Mesenteric fat pad (tissue), 1 donor: ENCODE results near the gene CRYBA2. TPM values are rescaled to one million over a fixed set of nuclear protein-coding genes. Genes with fewer than 3 reads are reported as not detected.

Experiments
- DNase-seq: peaks from one replicate; pipeline ENCODE4 v3.0.0-alpha.2; 2020; ENCODE audit warnings: low spot score
- total RNA-seq: library from RNA; stranded (reverse); fragmentation: NEBNext Ultra II Directional; extraction: Animal tissue kit (Norgen Biotek cat#: 25700); gene quantifications from one replicate; pipeline ENCODE4 v1.2.1, GENCODE V29; 2021
- donor health status: DM: yes; HTN: yes; CAD: no.

CRYBA2 gene
- total RNA-seq, 1 donor from 2014 or later = not detected

DNA sequence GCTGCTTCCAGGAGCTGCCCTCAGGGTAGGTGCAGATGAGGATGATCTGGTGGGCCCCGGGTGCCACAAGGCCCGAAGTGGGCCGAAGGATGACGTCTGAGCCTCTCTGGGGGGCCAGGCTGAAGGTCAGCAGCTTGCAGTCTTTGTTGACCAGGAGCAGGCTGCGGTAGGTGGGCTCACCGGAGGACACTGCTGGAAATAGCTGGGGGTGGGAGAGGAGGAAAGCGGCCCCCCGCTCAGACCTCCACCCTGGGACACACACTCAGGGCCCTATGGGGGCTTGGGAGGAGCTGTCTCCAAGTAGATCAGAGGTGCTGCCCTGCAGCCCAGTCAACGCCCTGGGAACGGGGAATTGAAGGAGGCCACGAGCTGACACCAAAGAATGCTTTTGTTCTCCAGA is 30.8 kb upstream of the CRYBA2 start:
- DNase-seq = no peak

DNA sequence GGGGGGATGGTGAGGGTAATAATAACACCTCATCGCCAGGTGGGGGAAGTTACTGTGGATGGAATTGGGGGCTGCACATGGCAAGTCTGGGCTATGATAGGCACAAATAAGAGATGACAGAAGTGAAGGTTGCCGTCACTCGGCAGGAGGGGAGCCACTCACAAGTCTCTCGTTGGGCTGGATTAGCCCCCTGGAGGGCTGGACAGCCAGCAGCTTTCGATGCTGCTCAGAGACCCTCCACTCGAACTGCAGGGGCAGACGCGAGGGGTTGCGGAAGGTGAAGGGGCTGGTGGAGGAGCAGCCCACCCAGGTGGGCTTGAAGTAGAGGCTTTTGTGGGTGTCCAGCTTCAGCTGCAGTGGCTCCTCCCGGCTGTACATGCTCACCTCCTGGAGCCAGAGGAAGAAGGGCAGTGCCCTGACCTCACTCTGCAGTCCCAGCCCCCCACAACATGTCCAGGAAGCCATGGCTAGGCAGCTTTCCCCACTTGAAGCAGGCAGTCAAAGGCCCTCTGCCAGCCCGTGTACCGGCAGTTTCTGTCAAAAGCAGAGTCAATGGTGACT is 29.9 kb upstream of the CRYBA2 start:
- DNase-seq = no peak

DNA sequence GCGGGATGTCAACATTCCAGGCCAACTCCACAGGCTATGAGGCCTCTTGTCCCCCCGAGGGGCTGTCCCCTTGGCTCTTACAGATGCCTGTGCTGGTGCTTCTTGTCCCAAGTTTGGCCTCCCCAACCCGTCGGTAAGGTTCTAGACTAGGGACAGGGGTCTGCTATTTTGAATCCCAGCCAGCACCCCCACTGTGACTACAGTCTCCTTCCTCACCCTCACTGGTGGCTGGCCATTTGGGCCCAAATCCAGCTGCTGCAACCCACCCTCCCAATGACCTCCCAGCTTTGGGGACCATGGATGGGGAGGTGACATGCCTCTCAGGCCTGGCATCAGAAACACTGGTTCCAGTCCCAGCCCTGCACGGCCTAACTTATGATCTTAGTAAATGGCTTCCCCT is 29.4 kb upstream of the CRYBA2 start:
- no peak for DNase-seq

DNA sequence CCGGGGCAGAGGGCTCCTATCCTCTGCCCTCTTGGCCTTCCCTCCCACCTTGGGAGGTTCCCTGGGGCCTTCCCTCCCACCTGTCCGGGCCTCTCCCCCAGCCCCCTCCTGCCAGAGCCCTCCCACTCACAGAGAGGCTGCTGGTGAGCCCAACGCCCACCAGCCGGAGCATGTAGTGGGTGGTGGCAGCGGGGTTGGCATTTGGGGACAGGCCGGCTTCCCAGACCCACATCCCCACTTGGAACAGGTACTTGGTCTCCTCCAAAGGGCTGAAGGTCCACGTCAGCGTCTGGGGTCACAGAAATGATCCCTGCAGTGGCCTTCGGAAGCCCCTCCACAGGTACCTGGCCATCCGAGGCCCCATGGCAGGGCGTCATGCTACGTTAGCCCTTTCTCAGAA is 28.8 kb upstream of the CRYBA2 start:
- DNase-seq = no peak

DNA sequence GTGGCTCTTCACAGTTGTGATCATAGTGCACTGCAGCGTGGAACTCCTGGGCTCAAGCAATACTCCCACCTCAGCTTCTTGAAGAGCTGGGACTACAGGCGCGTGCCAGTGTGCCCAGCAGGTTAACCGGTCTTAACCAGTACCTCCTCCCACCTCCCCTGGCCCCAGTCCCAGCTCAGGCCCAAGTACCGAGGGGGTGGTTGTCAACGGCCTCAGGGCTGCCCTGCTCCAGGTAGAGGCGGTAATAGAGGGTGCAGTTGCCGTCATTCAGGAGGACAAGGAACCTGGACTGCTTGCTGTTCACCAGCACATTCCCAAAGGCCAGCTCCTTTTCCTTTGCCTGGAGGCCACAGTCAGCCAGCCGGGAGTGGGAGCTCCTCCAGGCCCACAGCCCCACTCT is 28.4 kb upstream of the CRYBA2 start:
- DNase-seq = no peak

DNA sequence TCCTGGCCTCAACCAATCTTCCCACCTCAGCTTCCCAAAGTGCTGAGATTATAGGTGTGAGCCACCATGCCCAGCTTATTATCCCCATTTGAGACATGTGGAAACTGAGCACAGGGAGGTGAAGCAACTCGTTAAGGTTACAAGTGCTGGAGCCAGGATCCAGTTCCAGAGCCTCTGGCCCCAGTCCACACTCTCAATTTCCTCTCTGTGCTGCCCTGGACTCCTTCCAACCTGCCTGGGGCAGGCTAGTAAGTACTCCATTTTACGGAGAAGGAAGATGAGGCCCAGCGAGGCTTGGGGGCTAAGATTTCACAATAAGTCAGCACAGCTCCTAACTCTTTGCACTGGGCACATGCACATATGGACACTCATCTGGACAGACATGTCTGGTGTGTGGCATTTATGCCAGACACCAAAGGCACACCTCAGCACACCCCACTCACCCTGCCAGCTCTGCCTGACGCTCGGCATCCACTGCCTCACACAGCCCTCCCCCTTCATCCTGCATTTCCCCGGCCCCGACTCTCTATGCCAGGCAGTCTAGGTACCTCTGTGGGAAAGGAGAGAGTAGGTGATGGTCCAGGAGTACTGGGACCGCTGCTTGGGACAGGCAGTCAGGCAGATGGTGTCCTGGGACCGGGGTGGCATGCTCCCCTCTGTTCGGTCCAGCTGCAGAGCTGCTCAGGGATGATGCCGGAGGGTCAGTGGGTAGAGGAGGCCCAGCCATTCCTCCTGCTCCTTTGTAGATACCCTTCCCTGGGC is 27.6 kb upstream of the CRYBA2 start:
- no peak for DNase-seq

DNA sequence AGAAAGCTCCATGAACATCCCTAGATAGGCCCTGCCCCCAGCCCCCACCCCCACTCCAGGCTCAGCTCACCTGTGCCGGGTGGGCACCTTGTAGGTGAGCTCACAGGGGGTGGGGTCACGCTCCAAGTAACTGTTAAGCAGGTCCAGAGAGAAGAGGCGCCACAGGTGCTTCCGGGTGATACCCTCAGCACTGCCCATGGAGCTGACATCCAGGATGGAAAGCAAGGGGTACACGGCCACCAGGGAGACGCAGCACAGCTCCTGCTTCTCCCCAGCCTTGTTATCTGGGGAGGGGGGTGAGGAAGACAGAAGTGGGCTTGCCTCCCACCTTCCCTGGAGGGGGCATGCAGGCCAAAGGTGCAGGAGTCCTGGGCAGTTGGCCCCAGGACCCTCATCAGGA is 26.2 kb upstream of the CRYBA2 start:
- DNase-seq = no peak

DNA sequence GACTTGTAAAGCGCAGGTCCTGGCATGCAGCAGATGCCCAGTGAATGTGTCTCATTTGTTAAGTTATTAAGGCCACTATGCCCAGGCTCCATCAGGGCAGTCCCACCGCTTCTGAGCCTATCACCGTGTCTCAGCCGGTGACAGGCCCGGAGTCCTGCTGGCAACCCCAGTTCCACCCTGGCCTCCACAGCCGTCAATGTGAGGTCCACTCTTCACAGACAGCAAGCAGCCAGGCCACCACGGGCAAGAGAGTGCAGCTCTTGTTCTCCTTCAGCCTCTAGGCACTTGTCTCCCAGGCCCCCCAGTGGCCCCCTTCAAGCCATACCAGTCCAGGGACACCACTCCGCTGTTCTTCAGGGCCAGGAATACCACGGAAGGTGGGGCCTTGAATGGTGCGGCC is 25.5 kb upstream of the CRYBA2 start:
- no peak for DNase-seq

DNA sequence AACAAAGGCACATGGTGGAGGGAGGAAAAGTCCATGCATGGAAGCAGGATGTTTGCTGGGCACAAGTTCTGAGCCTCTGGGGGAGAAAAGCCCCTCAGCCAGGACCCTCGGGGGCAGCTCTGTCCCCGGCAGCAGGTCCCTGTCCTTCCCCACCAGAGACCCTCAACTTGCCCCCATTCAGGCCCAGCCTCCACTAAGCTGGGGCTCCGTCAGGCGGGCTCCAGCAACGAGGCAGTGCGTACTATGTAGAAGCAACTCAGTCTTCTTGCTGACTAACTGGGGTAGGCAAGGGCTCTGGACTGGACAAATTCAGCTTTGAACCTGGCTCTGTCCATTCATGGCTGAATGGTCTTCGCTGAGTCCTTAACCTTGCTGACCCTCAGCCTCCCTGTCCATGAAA is 25.1 kb upstream of the CRYBA2 start:
- DNase-seq = no peak

DNA sequence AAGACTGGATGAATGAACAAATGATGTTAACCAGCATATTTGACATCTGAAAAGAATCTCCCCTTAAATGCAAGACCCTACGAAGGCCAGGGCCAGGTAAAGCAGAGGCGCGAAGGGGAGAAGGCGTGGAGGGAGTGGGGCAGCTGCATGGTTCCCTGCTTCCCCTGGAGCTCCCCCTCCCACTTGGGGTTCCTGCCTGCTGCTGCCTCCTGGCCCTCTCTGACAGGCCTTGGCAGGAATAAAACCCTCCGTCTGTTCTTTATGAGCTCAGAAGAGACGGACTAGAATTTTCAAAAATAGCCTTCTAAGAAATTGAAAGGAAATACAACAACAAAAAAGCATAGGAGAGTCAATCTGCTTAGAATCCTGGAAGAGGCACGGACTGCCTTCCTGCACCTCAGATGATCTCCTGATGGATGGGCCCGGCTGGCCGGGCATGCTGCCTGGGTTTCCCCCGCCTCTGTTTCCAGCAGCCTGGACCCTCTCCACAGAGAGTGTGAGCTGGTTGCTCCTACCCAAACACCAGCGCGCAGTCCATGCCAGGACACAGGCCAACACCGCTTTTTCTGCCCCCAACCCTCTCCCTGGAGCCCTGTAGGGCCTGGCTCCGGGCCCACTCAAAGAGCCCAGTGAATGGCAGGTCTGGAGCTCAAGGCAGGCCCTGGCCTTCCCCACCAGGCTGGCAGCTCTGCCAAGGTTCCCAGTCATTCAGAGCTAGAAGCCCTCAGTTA is 24.1 kb upstream of the CRYBA2 start:
- DNase-seq = no peak

DNA sequence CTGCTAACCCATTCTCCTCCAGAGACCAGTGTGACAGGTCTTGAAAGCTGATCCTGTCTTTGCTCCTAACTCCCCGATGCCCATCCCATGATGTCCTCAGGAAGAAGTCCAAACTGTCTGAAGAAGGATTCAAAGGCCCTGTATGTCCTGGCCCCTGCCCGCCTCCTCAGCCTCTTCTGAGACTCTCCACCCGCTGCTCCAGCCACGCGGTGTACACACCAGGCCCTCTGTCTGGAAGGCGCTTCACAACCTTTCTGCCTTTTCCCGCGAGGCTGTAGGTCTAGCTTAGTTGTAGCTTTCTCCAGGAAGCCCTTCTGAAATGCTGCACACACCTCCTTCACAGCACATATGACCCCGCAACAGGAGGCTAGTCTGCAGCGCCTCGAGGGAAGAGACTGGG is 23.5 kb upstream of the CRYBA2 start:
- no peak for DNase-seq

DNA sequence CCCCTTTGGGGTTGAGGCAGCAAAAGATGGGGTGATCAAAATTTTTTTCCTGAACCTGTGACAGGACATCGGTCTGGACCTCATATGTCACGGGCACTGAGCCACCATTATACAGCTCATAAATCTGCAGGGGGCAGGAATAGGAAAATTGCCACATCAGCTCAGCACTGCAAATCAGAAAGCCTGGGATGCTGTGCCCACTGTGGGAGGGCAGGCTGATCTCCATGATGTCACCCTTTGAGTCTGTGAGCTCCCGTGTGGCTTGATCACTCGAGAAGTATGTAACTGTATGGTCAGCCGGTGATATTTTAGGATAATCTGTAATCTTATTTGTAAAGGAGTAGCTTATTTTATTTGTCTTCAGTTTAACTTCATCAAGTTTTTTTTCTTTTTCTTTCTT is 17.7 kb upstream of the CRYBA2 start:
- DNase-seq = no peak

DNA sequence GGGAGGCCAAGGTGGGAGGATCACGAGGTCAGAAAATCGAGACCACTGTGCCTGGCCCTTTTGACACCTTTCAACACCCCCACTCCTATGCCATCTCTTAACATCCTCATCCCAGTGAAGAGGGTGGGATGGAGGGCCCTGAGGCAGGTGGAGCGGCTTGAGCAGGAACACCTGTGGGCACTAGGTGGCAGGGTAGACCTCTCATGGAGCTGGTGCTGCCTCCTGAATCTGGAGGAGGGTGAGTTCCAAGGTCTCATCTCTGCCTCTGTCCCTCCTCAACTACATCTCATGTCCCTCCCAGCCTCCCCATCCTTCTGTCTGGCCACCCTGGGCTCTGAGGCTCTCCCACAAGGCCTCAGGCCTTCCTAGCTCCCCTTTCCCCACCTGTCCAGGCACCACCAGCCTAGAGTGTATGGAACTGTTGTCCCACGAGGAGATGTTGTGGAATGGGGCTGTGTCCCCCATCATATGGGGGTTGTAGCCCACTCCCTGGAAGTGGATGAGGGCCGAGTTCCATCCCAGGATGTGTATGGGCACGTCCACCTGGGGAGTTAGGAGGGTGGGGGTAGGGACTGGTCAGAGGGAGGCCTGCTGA is 17.0 kb upstream of the CRYBA2 start:
- no peak for DNase-seq

DNA sequence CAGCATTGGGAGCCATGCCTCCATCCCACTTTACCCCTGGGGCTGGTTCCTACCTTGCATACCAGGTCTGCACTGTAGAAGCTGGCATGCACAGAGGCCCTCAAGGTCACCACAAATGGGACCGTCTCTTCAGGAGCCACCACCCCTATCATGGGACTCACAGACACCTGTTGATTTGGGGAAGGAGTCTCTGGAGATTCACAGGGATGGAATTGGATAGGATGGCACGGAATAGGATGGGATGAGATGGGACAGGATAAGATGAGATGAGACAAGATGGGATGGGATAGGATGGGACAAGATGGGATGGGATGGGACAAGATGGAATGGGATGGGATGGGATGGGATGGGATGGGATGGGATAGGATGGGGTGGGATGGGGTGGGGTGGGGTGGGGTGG is 16.1 kb upstream of the CRYBA2 start:
- no peak for DNase-seq

DNA sequence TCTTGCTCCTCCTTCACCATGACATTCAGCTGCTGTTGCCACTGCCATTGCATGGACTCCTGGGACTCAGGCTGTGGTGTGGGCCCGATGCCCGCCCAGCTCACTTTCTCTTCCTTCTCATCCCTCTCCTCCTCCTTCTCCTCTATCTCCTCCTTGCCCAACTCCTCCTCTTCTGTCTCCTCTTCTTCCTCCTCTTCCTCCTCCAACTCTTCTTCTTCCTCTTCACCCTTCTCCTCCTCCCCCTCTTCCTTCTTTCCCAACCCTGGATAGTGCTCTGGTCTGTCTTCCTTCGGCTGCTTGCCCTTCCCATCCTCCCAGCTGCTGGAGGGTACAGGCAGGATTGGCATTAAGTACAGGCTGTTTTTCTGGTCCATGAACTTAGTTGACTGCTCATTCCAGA is 10.8 kb upstream of the CRYBA2 start:
- no peak for DNase-seq

DNA sequence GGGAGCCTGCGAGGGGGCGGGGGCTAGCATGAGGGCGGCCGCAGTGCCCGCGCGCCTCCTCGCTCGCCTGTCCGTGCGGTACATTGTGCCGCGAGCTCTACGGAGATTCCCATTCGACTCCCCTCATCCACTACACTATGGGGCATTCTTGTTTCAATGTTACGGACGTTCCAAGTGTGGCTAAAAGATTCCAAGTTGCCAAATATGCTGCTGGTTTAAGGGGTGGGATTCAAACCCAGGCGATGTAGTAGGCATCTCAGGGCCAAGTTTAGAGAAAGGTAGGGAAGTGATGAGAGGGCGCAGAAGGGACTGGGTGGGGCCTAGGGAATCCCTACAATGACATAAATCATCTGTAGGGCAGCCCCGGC is 10.0 kb upstream of the CRYBA2 start:
- no peak for DNase-seq

DNA sequence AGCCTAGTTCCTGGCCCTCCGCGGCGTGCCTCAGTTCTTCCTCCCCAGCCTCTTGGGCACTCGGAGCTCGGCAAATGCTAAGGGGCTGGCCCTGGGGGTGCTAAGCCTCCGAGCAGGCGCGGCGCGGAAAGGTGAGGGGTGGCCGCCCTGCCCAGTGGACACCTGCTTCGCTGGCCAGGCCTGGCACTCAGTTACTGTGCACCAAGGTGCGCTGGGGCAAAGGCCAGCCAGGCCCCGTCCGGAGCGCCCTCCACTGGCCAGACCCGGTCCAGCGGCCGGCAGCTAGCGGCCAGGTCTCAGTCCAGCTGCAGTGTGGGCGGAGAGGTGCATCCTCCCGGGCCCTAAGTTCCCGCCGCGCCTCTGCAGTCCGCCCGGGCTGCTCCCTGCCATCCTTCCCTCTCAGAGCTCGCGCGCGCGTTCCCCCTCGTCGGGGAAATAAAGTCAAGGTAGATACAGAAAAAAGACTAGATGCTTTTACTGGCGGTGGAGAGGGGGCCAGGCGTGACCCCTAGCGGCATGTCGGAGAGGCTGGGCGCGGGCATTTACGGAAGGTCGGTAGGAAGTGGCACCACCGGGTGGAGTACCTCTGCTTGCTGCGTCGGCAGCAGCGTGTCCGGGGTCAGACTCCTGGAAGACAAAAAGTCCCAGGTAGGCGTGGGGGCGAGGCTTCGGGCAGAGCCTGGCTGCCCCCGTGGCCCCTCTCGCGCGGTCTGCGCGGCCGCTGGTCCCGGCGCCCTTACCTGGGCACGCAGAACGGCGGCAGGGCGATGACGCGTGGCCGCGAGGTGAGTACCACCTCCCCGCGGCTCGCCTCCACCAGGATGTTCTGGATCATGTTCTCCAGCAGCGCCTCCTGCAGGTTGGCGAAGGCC is 9.4 kb upstream of the CRYBA2 start:
- no peak for DNase-seq

DNA sequence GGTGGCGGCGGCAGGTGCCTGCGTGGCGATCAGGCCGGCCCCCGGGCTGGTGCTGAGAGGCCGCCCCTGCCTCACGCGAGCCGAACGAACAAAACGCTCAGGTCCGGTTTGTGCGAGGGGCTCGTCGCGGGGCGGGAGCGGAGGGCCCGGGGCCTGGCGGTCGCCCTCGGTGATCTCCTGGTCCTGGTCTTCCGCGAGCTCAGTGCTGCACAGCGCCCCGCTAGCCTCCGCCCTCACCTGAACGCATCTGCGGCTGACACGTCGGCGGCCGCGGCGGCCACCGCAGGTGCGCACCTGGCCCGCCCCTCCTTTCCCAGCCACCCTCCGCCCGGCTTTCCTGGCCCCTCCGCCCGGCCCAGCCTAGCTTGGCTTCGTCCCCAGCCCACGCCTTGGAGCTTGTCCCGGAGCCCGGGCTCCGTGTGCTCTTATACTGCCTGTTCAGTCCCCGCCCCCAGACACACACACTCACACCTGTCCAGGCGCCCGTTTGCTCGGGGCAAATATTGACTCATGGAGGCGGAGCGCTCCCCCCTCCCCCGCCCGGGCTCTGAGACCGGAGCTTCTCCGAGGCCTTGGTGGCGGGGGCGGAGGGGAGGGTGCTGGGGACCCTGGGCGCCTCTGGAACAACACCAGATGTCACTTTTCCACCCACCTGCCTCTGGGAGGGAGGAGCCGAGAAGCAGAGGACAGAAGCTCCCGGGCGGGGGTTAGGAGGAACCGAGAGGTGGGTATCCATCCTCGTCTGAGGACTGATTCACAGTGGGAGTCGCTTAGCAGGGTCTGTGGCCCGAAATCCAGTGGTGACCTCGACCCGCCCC is 8.6 kb upstream of the CRYBA2 start:
- DNase-seq = no peak

DNA sequence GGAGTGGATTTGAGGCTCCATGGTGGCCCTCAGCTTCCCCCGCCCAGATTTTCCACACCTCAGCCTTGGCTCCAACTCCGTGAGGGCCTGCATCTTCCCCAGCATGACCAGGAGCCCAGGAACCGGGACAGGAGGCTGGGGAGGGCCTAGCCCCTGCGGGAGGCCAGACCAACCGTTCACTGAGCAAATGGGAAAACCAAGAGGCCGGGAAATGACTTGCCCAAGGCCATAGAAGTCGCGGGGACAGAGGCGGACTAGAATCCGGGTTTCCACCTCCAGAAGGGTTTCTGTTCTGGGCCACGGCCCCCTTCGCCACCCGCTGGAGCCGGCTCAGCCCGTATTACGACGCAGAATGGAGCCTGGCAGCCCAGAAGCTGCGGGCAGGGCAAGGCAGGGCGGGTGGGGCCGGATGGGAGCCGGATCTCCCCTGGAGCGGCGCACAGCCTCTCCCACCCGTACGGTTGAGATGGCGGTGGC is 7.9 kb upstream of the CRYBA2 start:
- DNase-seq = no peak

DNA sequence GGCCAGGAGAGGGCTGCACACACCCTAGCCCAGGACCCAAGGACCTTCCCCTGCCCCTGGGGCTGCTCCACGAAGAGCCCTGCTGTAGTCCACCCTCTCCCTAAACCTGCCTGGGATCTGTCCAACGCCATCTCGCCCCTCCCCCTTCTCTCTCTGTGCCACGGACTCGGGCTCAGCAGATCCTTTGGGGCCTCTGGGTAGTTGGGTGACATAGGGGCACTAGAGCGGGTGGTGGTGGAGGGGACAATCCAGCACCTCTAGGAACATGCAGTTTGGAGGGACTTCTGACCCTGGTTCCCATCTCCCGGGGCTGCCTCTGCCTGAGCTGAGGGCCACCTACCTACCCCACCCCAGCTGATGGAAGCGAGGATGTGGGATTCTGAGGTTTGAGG is 7.3 kb upstream of the CRYBA2 start:
- no peak for DNase-seq
